HepG2 (cell line): ENCODE results near the gene EMC10. TPM values are rescaled to one million over a fixed set of nuclear protein-coding genes. Genes with fewer than 3 reads are reported as not detected.

ENCODE experiments used
- AGO2 ChIP-seq: fragments of 200-400 bp; formaldehyde crosslinking; optimal IDR thresholded peaks from 2 replicates; pipeline ENCODE3; 2017; ENCODE audit warnings: mild to moderate bottlenecking, low read depth, low read length, moderate library complexity
- ESRRA ChIP-seq: sonication (generic); formaldehyde crosslinking; IDR thresholded peaks from 2 replicates; pipeline ENCODE4 v1.5.1; 2020; ENCODE audit warnings: mild to moderate bottlenecking, low read depth, missing genetic modification reagents
- NFATC3 ChIP-seq: sonication (generic); formaldehyde crosslinking; IDR thresholded peaks from 2 replicates; pipeline ENCODE4 v1.5.1; 2020; ENCODE audit warnings: mild to moderate bottlenecking, missing genetic modification reagents
- SNRNP70 ChIP-seq: fragments of 200-400 bp; formaldehyde crosslinking; IDR thresholded peaks from 2 replicates; pipeline ENCODE4 v1.6.1; 2017; ENCODE audit warnings: mild to moderate bottlenecking, low read depth, low read length, moderate library complexity
- ZGPAT ChIP-seq: IDR thresholded peaks from 2 replicates; pipeline ENCODE4 v1.6.1; 2016; ENCODE audit warnings: mild to moderate bottlenecking
- ZNF207 ChIP-seq: fragments of 450-650 bp; IDR thresholded peaks from 2 replicates; pipeline ENCODE4 v1.6.1; 2016; ENCODE audit warnings: antibody characterized with exemption, borderline replicate concordance
- ZNF609 ChIP-seq: sonication (generic); formaldehyde crosslinking; IDR thresholded peaks from 2 replicates; pipeline ENCODE4 v1.4.0; 2020; ENCODE audit warnings: mild to moderate bottlenecking, missing genetic modification reagents, borderline replicate concordance
- ZNF646 ChIP-seq: sonication (generic); formaldehyde crosslinking; IDR thresholded peaks from 2 replicates; pipeline ENCODE4 v1.9.0; 2021; ENCODE audit warnings: mild to moderate bottlenecking, missing genetic modification reagents
- ZNF720 ChIP-seq: sonication (generic); formaldehyde crosslinking; IDR thresholded peaks from 2 replicates; pipeline ENCODE4 v1.4.0; 2020; ENCODE audit warnings: missing genetic modification reagents
- polyA plus RNA-seq, 8 experiments: library from polyadenylated mRNA; depleted of rRNA in 3 of 8; stranded (reverse) in 7 of 8; unstranded in 1 of 8; fragments of >200 nt; fragmentation: Illumina TruSeq in 4 of 8; extraction: Trizol in 4 of 8; gene quantifications; 2 replicates each; pipeline versions ENCODE4 v1.2.1 to v1.2.3, GENCODE V29; 2011 to 2016; ENCODE audit warnings: low read depth in 4 of 8, missing spikeins in 1 of 8, mixed read lengths in 1 of 8; ENCODE audit not compliant: insufficient read depth in 1 of 8
- total RNA-seq, 5 experiments: library from RNA; depleted of rRNA; stranded (reverse); fragments of >200 nt; fragmentation: Illumina TruSeq; extraction: Trizol; gene quantifications; 2 replicates each; pipeline ENCODE4 v1.2.3, GENCODE V29; 2016; ENCODE audit warnings: low read depth in 1 of 5
- TF ChIP-seq, protein P1 (sequence below): sonication (generic); formaldehyde crosslinking; IDR thresholded peaks from 2 replicates; pipeline ENCODE4 v1.8.0; 2022; ENCODE audit warnings: missing genetic modification reagents, mild to moderate bottlenecking, borderline replicate concordance
- TF ChIP-seq, protein P2 (sequence below): sonication (generic); formaldehyde crosslinking; IDR thresholded peaks from 2 replicates; pipeline ENCODE4 v1.5.0; 2020; ENCODE audit warnings: missing genetic modification reagents, mild to moderate bottlenecking, borderline replicate concordance

The EMC10 gene
- total and polyA plus RNA-seq, 2 of the 13 experiments (the other 11 are each of a cell fraction or from before 2014, with no cell fraction given), result not detected

DNA sequence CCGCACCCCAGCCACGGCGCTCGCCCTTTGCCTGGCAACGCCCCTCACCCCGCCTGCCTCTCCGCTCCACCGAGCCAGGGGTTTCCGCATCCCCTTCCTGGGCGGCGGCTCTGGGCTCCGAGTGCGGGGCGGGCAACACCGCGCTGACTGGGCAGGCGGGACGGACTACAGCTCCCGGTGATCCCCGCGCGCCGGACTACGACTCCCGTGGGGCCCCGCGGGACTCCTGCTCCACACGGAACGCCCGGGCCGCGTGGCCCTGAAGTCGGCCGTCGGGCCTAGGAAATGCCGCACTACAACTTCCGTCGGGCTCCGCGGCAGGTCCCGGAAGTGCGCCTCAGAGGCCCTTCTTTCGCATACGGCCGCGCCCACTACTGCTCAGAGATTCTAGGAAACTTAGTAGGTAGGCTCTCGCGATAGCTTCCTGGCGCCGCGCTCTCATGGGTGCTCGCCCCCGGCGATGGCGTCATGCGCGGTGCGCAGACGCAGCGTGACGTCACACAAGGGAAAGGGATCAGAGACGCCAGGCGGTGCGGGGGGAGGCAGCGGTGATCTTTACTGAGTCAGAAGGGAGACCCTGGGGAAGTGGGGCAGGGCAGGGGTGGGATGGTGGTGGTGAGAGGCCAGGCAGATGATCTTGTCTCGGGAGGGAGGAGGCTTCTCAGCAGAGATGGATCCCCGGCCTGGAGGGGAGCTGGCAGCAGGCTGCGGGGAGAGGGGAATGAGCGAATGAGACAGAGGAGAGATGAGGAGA is 34.9 kb downstream of the EMC10 start, which contains the start of gene JOSD2 (continued):
- TF ChIP-seq ZNF646 (CRISPR knock-in tag), result no peak
- no peak for TF ChIP-seq ESRRA (CRISPR knock-in tag)
- peak; percentile 57 for TF ChIP-seq AGO2
- TF ChIP-seq ZGPAT (CRISPR knock-in tag), result no peak; the same call in 1 of the 2 replicates
- TF ChIP-seq NFATC3 (CRISPR knock-in tag), result no peak; the same call in 1 of the 2 replicates
- no peak for TF ChIP-seq ZNF609 (CRISPR knock-in tag)
- no peak for TF ChIP-seq SNRNP70
- no peak for TF ChIP-seq ZNF720 (CRISPR knock-in tag)
- TF ChIP-seq, protein P1, sequence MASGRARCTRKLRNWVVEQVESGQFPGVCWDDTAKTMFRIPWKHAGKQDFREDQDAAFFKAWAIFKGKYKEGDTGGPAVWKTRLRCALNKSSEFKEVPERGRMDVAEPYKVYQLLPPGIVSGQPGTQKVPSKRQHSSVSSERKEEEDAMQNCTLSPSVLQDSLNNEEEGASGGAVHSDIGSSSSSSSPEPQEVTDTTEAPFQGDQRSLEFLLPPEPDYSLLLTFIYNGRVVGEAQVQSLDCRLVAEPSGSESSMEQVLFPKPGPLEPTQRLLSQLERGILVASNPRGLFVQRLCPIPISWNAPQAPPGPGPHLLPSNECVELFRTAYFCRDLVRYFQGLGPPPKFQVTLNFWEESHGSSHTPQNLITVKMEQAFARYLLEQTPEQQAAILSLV (CRISPR knock-in tag), result no peak; the same call in 1 of the 2 replicates
- TF ChIP-seq, protein P2, sequence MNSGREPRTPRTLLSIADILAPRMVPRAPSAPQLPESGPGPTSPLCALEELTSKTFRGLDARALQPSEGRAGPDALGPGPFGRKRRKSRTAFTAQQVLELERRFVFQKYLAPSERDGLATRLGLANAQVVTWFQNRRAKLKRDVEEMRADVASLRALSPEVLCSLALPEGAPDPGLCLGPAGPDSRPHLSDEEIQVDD (CRISPR knock-in tag), result no peak
- TF ChIP-seq ZNF207, result no peak
